Neural crest cell (in vitro differentiated cells): ENCODE measurements around the gene NPC1. TPM values are rescaled to one million over a fixed set of nuclear protein-coding genes. Genes with fewer than 3 reads are reported as not detected.

ENCODE experiments used
- DNase-seq: peaks from one replicate; pipeline ENCODE4 v3.0.0; 2021; ENCODE audit warnings: low read depth, mixed read lengths, low spot score
- H3K27ac Mint-ChIP-seq: one replicate; pipeline ENCODE4 v1.8.0; 2021; ENCODE audit warnings: mild to moderate bottlenecking, mixed read lengths; ENCODE audit not compliant: unreplicated experiment
- H3K27me3 Mint-ChIP-seq: 2 replicates; pipeline ENCODE4 v1.8.0; 2021; ENCODE audit warnings: low read depth, mild to moderate bottlenecking, mixed read lengths
- H3K36me3 Mint-ChIP-seq: 2 replicates; pipeline ENCODE4 v1.8.0; 2021; ENCODE audit warnings: low read depth, mild to moderate bottlenecking, mixed read lengths
- H3K4me1 Mint-ChIP-seq: 2 replicates; pipeline ENCODE4 v1.8.0; 2021; ENCODE audit warnings: mixed read lengths
- H3K4me3 Mint-ChIP-seq: one replicate; pipeline ENCODE4 v1.8.0; 2021; ENCODE audit warnings: mild to moderate bottlenecking, mixed read lengths
- H3K9me3 Mint-ChIP-seq: 2 replicates; pipeline ENCODE4 v1.8.0; 2021; ENCODE audit warnings: mixed read lengths
- total RNA-seq: library from RNA; stranded (reverse); gene quantifications from 2 replicates; pipeline ENCODE4 v1.2.1, GENCODE V29; 2021
- TF ChIP-seq, protein P1 (sequence below): fragments of 200-600 bp; sonication (generic); conservative IDR thresholded peaks from 2 replicates; pipeline ENCODE4 v1.5.0; 2021; ENCODE audit warnings: antibody characterized with exemption, mild to moderate bottlenecking

Gene NPC1
- total RNA-seq, 1 donor from 2014 or later: 62.7 TPM

GRCh38 chr18:23545247-23545789 lies 41.0 kb downstream of the NPC1 start:
- Mint-ChIP-seq H3K27me3 (no peaks in the 10 kb centered on the region), H3K36me3 (peaks cover 9% of the 10 kb centered on the region), H3K9me3 (no peaks in the 10 kb centered on the region), H3K27ac (no peak overlapping the region), H3K4me1 (no peaks in the 10 kb centered on the region), H3K4me3 (no peak overlapping the region)
- no peak for DNase-seq
- TF ChIP-seq, protein P1, sequence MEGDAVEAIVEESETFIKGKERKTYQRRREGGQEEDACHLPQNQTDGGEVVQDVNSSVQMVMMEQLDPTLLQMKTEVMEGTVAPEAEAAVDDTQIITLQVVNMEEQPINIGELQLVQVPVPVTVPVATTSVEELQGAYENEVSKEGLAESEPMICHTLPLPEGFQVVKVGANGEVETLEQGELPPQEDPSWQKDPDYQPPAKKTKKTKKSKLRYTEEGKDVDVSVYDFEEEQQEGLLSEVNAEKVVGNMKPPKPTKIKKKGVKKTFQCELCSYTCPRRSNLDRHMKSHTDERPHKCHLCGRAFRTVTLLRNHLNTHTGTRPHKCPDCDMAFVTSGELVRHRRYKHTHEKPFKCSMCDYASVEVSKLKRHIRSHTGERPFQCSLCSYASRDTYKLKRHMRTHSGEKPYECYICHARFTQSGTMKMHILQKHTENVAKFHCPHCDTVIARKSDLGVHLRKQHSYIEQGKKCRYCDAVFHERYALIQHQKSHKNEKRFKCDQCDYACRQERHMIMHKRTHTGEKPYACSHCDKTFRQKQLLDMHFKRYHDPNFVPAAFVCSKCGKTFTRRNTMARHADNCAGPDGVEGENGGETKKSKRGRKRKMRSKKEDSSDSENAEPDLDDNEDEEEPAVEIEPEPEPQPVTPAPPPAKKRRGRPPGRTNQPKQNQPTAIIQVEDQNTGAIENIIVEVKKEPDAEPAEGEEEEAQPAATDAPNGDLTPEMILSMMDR: no peak

DNA sequence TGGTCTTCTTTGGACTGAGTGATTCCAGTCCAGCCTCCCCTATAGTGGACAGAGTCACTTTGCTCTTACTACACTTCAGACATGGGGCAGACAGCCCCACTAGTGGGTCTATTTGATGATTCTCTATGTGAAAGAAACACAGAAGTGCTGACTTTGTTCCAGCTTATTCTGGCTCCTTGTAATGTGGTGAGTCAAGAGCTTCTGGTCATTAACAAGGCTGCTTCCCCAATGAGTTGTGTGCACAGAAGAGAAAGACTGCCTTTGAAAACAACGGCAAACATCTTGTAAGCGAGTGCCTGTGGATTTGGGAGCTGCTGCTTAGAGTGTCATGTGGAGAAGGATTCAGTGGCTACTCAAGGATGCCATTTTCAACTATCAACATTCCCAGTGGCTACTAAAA lies 43.8 kb downstream of the NPC1 start:
- Mint-ChIP-seq H3K9me3 (no peaks in the 10 kb centered on the region), H3K27ac (no peak overlapping the region), H3K27me3 (no peaks in the 10 kb centered on the region), H3K36me3 (peaks cover 9% of the 10 kb centered on the region), H3K4me1 (no peaks in the 10 kb centered on the region), H3K4me3 (no peak overlapping the region)
- no peak for DNase-seq
- TF ChIP-seq, protein P1: no peak

- TF ChIP-seq, protein P1: no peak
- DNase-seq: no peak
- H3K27ac Mint-ChIP-seq: no peak overlapping the region
- H3K4me1 Mint-ChIP-seq: no peaks in the 10 kb centered on the region
- H3K27me3 Mint-ChIP-seq: no peaks in the 10 kb centered on the region
- H3K9me3 Mint-ChIP-seq: no peaks in the 10 kb centered on the region
- H3K36me3 Mint-ChIP-seq: peaks cover 7% of the 10 kb centered on the region
- H3K4me3 Mint-ChIP-seq: no peak overlapping the region
These were observed 44.8 kb downstream of the NPC1 start for GRCh38 chr18:23541349-23542093.

DNA sequence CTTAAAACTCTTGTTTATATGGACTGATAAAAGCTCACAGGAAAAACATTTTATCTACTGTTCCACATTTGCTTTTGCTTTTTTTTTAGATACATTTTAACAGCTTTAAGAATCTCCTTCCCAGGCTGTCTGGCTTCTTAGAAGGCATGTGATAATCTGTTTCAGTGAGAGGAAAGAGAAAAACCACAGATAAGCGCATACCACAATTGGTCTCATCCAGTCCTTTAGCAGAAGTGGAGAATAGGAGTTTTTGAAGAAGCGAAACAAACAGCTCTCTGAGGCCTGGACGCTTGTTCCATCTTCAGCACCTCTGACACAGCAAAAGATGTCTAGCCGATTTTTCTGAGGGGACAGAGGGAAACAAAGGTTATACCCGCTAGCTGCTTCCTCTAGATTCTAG lies 45.4 kb downstream of the NPC1 start:
- DNase-seq: no peak
- Mint-ChIP-seq H3K4me1 (no peaks in the 10 kb centered on the region), H3K36me3 (peaks cover 8% of the 10 kb centered on the region), H3K4me3 (no peak overlapping the region), H3K9me3 (no peaks in the 10 kb centered on the region), H3K27ac (no peak overlapping the region), H3K27me3 (no peaks in the 10 kb centered on the region)
- TF ChIP-seq, protein P1: no peak

DNA sequence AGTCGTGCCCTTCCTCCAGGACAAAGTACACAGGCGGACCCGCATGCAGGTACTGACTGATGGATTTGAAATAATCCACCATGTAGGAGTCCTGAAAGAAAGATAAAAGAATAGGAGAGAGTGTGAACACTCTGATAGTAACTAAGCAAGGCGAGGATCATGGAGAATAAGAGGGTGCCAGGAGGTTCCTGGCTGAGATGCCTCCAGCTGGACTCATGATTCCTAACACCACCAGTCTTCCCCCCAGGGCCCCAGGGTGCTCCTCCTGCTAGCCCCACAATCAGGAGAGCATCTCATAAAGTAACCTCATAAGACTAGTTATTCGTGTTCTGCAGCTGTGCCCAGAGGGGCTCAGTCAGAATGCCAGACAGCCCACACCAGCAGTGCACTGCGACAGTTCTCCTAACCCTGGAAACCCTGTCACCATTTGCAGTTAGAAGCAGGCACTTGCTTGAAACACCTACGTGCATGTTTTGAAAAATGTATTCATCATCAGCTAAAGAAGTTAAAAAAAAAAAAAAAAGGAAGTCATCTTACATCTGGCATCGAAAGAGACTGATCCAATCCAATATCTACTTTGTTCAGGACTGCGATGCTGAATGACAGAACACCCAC lies 46.3 kb downstream of the NPC1 start:
- H3K27me3 Mint-ChIP-seq: no peaks in the 10 kb centered on the region
- TF ChIP-seq, protein P1: no peak
- no peak for DNase-seq
- no peaks in the 10 kb centered on the region for H3K4me1 Mint-ChIP-seq
- no peak overlapping the region for H3K27ac Mint-ChIP-seq
- no peaks in the 10 kb centered on the region for H3K9me3 Mint-ChIP-seq
- H3K4me3 Mint-ChIP-seq: no peak overlapping the region
- H3K36me3 Mint-ChIP-seq: peaks cover 11% of the 10 kb centered on the region
